Stimulated activated CD8-positive, alpha-beta memory T cell treated with anti-CD3 and anti-CD28 coated beads, Interleukin-12 subunit alpha, Interleukin-12 subunit beta, amount 100 ng/mL, for 24 hours (primary cell): ENCODE data around the gene ALK.

Source experiments
- DNase-seq: peaks from one replicate; pipeline ENCODE4 v3.0.0-alpha.2; 2020; ENCODE audit errors: extremely low read depth

ALK gene

DNA sequence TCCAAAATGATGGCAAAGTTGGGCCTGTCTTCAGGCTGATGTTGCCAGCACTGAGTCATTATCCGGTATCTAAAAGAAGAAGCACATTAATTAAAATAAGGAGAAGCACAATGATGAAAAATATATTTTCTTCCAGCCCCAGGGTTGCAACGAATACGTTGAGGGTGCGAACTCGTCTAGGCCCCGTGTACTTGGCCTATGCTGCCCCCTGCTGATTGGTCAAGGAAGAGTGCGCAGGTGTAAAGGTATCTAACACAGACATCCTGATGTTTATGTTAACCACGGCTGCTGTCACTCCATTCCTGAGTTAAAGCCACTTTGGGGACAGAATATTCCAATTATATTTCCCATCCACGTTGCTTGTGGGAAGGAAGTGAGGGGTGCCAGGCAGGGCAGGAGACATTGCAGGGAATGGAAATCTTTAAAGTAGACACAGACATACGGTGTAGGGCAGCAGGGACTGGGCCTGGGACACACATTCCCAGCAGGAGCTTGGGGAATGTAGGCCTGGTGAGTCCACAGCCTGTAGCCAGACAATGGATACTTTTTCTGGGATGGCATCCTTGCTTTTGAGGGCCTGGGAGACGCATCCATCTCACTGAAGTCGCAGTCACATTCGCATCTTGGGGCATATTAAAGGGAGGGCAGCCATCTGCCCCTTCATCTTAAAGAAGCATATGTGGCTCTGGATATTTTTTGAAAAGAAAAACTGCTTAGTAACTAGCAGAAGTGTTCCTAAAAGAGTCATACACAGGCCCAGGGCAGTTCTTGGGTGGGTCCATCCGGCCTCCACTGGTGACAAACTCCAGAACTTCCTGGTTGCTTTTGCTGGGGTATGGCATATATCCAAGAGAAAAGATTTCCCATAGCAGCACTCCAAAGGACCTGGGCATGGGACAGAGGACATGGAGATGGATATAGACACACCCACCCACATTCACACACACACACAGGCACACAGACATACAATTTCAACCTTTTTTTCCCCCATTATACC lies 724.3 kb downstream of the ALK start:
- DNase-seq = peak; percentile 23

- no peak for DNase-seq
Measured at GRCh38 chr2:29195796-29196195, 725.6 kb downstream of the ALK start.

- no peak for DNase-seq
Measured at GRCh38 chr2:29193681-29194080, 727.7 kb downstream of the ALK start.

DNA sequence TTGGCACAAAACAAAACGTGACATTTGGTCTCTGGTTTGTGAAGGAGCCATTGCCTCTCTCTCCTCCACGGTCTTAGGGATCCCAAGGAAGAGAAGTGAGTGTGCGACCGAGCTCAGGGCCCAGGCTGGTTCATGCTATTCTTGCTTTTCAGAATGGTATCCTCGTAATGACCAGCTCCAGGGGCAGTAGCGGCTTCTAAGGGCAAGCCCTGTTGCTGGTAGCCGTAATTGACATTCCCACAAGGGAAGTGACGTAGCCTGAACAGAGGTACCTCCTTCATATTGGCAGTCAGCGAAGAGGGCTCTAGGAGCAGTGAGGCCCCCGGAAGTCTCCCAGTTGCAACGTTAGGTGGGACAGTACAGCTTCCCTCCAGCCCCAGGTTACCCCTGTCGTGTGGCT lies 728.3 kb downstream of the ALK start:
- DNase-seq = no peak

- no peak for DNase-seq
Measured at GRCh38 chr2:29192526-29192925, 728.9 kb downstream of the ALK start.

GRCh38 chr2:29191817-29192216 lies 729.6 kb downstream of the ALK start:
- DNase-seq = no peak

- no peak for DNase-seq
Measured at GRCh38 chr2:29189052-29189451, 732.3 kb downstream of the ALK start.

DNA sequence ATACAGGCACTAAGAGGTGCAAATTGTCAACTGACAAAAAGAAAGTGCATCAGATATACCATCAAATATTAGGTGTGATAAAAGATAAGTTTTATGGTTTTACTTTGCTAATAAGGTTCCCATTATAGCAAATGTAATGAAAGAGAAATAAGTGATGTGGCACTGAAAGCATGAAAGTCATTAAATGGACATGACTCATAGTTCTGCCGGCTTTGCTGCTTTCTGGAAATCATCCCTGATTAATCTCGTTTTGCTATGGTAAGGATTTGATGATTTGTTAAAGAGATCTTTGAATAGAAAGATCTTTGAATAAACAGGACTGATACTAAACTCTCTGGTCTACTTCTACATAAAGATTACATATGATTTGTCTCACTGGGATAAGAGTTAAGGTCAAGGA lies 733.5 kb downstream of the ALK start:
- no peak for DNase-seq

- DNase-seq = no peak
Measured at GRCh38 chr2:29186817-29187216, 734.6 kb downstream of the ALK start.

DNA sequence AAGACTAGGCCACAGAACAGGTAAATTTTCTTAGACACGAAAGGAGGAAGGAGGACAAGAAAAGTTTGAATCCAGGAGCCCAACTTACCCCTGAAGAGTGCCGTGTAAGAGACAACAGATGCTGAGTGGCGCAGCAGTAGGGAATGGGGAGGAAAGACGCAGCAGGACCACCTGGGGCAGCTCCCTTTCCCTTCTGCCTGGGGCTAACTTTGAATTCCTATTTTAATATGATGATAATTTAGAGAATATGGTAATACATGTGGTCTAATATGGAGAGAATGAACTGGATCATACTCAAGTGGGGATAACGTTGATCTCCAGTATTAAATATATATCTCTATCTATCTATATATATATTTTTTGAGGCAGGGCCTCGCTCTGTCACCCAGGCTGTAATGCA lies 736.9 kb downstream of the ALK start:
- DNase-seq = no peak

- no peak for DNase-seq
Measured at GRCh38 chr2:29182920-29183319, 738.5 kb downstream of the ALK start.

DNA sequence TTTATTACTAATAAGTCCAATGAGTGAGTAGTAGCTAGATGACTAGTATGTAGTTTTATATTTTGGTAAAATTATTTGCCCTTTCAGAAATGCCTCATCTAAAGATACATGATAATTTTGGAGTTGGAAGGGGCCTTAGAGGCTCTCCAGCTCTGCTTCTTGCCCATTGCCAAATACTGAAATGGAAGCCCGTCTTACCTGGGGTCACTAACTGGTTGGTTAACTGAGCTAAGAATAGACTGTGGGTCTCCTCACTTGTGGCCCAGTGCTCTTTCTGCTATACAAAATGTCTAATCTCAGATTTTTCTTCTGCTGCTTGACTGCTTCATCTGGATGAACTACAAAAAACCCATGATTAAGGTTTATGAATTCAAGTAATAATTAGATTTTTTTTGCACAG lies 739.1 kb downstream of the ALK start:
- DNase-seq = no peak

DNA sequence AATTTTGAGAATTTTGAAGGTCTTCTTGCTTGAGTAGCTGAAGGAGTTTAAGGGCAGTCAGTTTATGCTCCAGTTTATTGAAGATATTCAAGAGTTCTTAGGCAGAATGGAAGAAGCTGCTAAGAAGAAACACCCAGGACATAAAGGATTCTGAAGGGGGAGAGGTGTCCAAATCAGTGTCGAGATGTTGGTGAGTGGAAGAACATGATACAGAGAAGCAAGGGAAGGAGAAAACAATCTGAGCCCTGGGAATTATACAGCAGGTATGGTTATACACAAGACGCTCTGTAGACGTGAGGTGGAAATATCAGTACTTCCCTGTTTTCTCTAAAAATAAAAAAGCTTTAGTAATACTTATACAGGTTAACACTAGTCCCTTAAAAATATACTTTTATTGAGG lies 746.0 kb downstream of the ALK start:
- DNase-seq = no peak

DNA sequence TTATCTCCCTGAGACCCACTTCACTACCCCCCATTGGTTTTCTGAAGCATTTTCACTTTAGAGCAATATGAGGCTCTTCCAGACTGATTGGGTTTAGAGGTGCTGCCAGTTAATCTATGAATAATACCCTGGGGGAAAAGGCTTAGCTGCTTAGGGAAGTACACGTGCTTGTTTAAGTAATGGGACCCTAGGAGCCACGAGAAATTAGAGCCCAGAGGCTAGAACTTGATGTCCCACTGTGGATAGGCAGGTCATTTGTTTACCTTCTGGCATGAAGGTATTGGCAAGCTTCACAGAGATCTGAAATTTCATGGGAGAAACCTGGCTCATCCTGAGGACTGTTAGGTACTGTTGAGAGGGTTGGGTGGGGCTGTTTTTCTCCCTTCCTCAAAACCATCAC lies 746.4 kb downstream of the ALK start:
- DNase-seq = no peak

- no peak for DNase-seq
Measured at GRCh38 chr2:29166242-29167039, 754.9 kb downstream of the ALK start.

DNA sequence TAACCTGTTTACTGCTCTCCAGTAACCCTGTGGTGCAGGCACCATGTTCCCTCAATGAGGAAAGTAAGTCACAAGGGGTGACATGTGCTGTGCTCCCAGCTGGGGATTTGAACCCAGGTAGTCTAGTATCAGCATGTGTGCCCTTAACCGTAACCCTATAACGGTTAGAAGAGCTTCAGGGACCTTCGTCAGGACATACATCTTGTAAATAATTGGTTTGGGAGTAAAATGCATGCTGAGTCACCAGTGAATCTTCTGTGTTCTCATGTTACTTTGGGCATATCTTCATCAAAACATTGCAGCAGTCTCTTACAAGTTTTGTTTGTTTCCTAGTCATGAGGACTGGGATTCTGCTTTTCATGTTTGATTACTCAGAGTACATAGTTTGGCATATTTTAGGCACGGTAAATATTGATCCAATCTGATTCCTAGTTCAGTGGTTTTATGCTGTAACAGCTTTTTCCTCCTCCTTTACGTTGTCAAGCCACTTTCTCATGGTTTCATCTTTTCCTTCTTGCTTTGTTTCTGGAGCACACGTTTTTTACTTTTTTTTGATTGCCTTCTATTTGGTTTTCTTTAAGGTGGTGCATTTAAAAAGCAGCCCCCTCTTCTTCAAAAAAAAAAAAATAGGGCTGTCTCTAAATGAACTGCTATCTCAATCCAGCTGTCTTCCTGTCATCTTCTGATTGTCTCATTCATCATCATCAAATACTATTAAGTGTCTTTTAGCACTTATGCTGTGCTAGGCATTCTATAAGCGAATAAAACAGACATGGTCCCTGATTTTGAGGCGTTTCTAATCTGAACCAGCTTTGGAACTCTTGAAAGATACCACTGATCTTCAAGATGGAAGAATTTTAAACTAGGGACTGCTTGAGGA lies 755.8 kb downstream of the ALK start:
- no peak for DNase-seq

DNA sequence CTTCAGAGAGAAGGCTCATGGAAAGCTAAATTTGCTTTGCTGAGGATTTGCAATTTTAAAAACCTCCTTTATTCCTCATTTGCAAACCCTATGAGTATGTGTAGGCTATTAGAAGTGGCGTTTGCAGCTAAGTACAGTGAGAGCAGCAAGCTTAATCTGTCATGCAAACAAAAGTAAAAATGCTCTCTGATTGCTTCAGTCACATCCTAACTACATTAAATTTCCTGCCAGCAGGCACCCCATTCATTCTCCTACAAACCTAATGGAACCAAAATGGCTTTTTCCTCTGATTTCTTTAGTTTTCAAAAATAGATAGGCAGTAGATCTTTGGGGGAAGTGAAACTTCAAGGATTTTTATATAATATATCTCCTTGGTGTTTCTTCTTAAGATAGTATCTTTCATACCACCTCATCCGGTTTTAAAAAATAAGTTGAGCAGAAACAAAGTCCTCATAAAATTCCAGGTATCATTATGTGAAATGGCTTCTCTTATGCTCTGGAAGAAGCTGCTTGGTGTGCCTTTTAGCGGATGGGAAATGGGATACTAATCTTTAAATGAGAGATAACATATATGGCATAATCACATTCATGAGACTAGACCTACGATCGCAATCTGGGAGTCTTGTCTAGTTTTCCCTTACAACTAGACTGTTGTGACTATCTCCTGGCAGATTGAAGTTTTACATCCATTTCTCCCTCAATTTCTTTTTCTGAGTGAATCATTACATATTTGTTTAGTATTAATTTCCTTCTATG lies 757.1 kb downstream of the ALK start:
- no peak for DNase-seq

- no peak for DNase-seq
Measured at GRCh38 chr2:29162204-29162928, 759.0 kb downstream of the ALK start.

GRCh38 chr2:29160184-29160583 lies 761.2 kb downstream of the ALK start:
- no peak for DNase-seq

- DNase-seq = no peak
Measured at GRCh38 chr2:29159125-29159524, 762.3 kb downstream of the ALK start.
